HCT116 (cell line): ENCODE data around the gene SLC28A2. TPM values are rescaled to one million over a fixed set of nuclear protein-coding genes. Genes with fewer than 3 reads are reported as not detected.

ENCODE experiments used
- ATAC-seq: fragments of 200-7000 bp; cut with Tn5 transposase; 2 replicates; pipeline ENCODE4 v1.9.1; 2020; ENCODE audit warnings: mild to moderate bottlenecking, moderate library complexity
- BruUV-seq: library from RNA; stranded (reverse); fragments of 400-500 nt; replicated peaks from 2 replicates; lab custom pipeline; 2021; lab: Mats Ljungman, UMichigan
- CTCF ChIA-PET: fragments of 300-600 bp; sonication (Branson Sonifier 250); formaldehyde crosslinking; loops from one replicate; lab custom pipeline; 2021; ENCODE audit warnings: antibody characterized with exemption; lab: Charles Lee
- POLR2A ChIA-PET: fragments of 300-600, 350-600 bp; sonication (Branson Sonifier 250); formaldehyde crosslinking; loops from one replicate; lab custom pipeline; 2021; ENCODE audit warnings: antibody characterized with exemption; lab: Charles Lee
- RAD21 ChIA-PET, 2 experiments: fragments of 300-600 bp; sonication (Branson Sonifier 250); formaldehyde crosslinking; loops; one replicate each; lab custom pipeline; 2023; ENCODE audit warnings: low total read pairs in 2 of 2; ENCODE audit not compliant: uncharacterized antibody in 2 of 2, unreplicated experiment in 2 of 2, low non-redundant PET in 1 of 2; lab: Charles Lee
- DNase-seq: peaks from one replicate; pipeline ENCODE4 v3.0.0-alpha.2; 2010; ENCODE audit warnings: low read depth, low spot score
- H2AFZ ChIP-seq: fragments of 200-600 bp; shearing (Covaris generic), sonication (generic); 2 replicates; pipeline ENCODE4 v1.6.1; 2017; ENCODE audit warnings: low read depth, mixed run types, mixed read lengths, antibody characterized with exemption, low read length; ENCODE audit not compliant: poor library complexity, severe bottlenecking
- H3K27ac ChIP-seq: 2 replicates; pipeline ENCODE4 v1.5.1; 2012; ENCODE audit warnings: low read depth, low read length
- H3K27me3 ChIP-seq: fragments of 200-600 bp; sonication (generic); 2 replicates; pipeline ENCODE4 v1.6.1; 2016; ENCODE audit warnings: mixed run types, low read length, mixed read lengths; ENCODE audit not compliant: insufficient read depth
- H3K36me3 ChIP-seq, 2 experiments: fragments of 200-500 bp in 1 of 2; fragments of 200-600 bp in 1 of 2; sonication (Bioruptor generic) in 1 of 2; sonication (generic) in 1 of 2; 2 replicates each; pipeline versions ENCODE4 v1.5.1 to v1.6.1; 2014 to 2016; ENCODE audit warnings: low read length in 2 of 2, inconsistent platforms in 1 of 2, mixed read lengths in 1 of 2, mixed run types in 1 of 2; ENCODE audit not compliant: insufficient read depth in 2 of 2, control insufficient read depth in 1 of 2
- H3K4me1 ChIP-seq, 2 experiments: fragments of 200-600 bp in 1 of 2; sonication (generic) in 1 of 2; 2 replicates each; pipeline versions ENCODE4 v1.5.1 to v1.6.1; 2012 to 2017; ENCODE audit warnings: low read length in 2 of 2, inconsistent platforms in 1 of 2, mild to moderate bottlenecking in 1 of 2, mixed read lengths in 1 of 2, mixed run types in 1 of 2, moderate library complexity in 1 of 2; ENCODE audit not compliant: insufficient read depth in 2 of 2, control insufficient read depth in 1 of 2
- H3K4me2 ChIP-seq: fragments of 200-600 bp; sonication (generic); 2 replicates; pipeline ENCODE4 v1.6.1; 2017; ENCODE audit warnings: mixed run types, low read length, mixed read lengths
- H3K4me3 ChIP-seq, 2 experiments: fragments of 200-600 bp in 1 of 2; sonication (generic) in 1 of 2; replicated peaks in 1 of 2; 2 replicates each; pipeline ENCODE4 v1.5.1; 2011 to 2016; ENCODE audit warnings: low read length in 2 of 2, control low read depth in 1 of 2, low read depth in 1 of 2, mild to moderate bottlenecking in 1 of 2, mixed read lengths in 1 of 2, mixed run types in 1 of 2
- H3K79me2 ChIP-seq: fragments of 200-600 bp; sonication (generic); 2 replicates; pipeline ENCODE4 v1.6.1; 2017; ENCODE audit warnings: mild to moderate bottlenecking, mixed run types, low read length, moderate library complexity, mixed read lengths; ENCODE audit not compliant: insufficient read depth
- H3K9ac ChIP-seq: fragments of 200-600 bp; sonication (generic); 2 replicates; pipeline ENCODE4 v1.6.1; 2016; ENCODE audit warnings: low read length, mixed read lengths
- H3K9me2 ChIP-seq: fragments of 200-600 bp; sonication (generic), shearing (Covaris generic); 2 replicates; pipeline ENCODE4 v1.6.1; 2017; ENCODE audit warnings: mixed run types, mild to moderate bottlenecking, moderate library complexity; ENCODE audit not compliant: insufficient read depth
- H3K9me3 ChIP-seq, 2 experiments: fragments of 200-500 bp in 1 of 2; fragments of 200-600 bp in 1 of 2; sonication (Bioruptor generic) in 1 of 2; sonication (generic) in 1 of 2; 2 replicates each; pipeline ENCODE4 v1.6.1; 2014 to 2017; ENCODE audit warnings: low read length in 2 of 2, mixed read lengths in 2 of 2, inconsistent platforms in 1 of 2, low read depth in 1 of 2, mild to moderate bottlenecking in 1 of 2, mixed run types in 1 of 2, moderate library complexity in 1 of 2; ENCODE audit not compliant: control insufficient read depth in 1 of 2, insufficient read depth in 1 of 2
- H4K20me1 ChIP-seq: fragments of 200-600 bp; sonication (generic), shearing (Covaris generic); 2 replicates; pipeline ENCODE4 v1.6.1; 2017; ENCODE audit warnings: mixed run types, mild to moderate bottlenecking, moderate library complexity; ENCODE audit not compliant: insufficient read depth
- ATF3 ChIP-seq: IDR thresholded peaks from 2 replicates; pipeline ENCODE4 v1.6.1; 2012
- CBX3 ChIP-seq: IDR thresholded peaks from 2 replicates; pipeline ENCODE4 v1.6.1; 2012; ENCODE audit warnings: low read depth
- CEBPB ChIP-seq: IDR thresholded peaks from 2 replicates; pipeline ENCODE4 v1.6.1; 2012; ENCODE audit warnings: low read depth
- CTCF ChIP-seq, 3 experiments: fragments of 200-600 bp in 1 of 3; sonication (generic) in 1 of 3; IDR thresholded peaks in 2 of 3; conservative IDR thresholded peaks in 1 of 3; 2 replicates each; pipeline ENCODE4 v1.5.1; 2012 to 2017; ENCODE audit warnings: low read depth in 2 of 3, low read length in 2 of 3, antibody characterized with exemption in 1 of 3, borderline replicate concordance in 1 of 3, control low read depth in 1 of 3, mild to moderate bottlenecking in 1 of 3, mixed read lengths in 1 of 3, mixed run types in 1 of 3, moderate library complexity in 1 of 3; ENCODE audit not compliant: insufficient read depth in 1 of 3
- JUND ChIP-seq: IDR thresholded peaks from 2 replicates; pipeline ENCODE4 v1.6.1; 2012
- POLR2A ChIP-seq: IDR thresholded peaks from 2 replicates; pipeline ENCODE4 v1.7.0; 2011; ENCODE audit warnings: borderline replicate concordance; ENCODE audit not compliant: insufficient read depth, insufficient read length; ENCODE audit errors: extremely low read depth
- POLR2AphosphoS5 ChIP-seq: IDR thresholded peaks from 2 replicates; pipeline ENCODE4 v1.6.1; 2011; ENCODE audit warnings: mild to moderate bottlenecking, low read depth, low read length, moderate library complexity
- REST ChIP-seq: IDR thresholded peaks from 2 replicates; pipeline ENCODE4 v1.6.1; 2012; ENCODE audit warnings: low read depth
- SIN3A ChIP-seq: IDR thresholded peaks from 2 replicates; pipeline ENCODE4 v1.6.1; 2012; ENCODE audit warnings: low read depth
- TCF7L2 ChIP-seq: IDR thresholded peaks from 2 replicates; pipeline ENCODE4 v1.7.0; 2011; ENCODE audit warnings: borderline replicate concordance, inconsistent platforms; ENCODE audit not compliant: insufficient read depth, insufficient read length; ENCODE audit errors: extremely low read depth
- YY1 ChIP-seq: IDR thresholded peaks from 2 replicates; pipeline ENCODE4 v1.6.1; 2011; ENCODE audit warnings: low read length, low read depth, moderate library complexity, mild to moderate bottlenecking; ENCODE audit not compliant: insufficient replicate concordance; ENCODE audit errors: extremely low read depth
- intact Hi-C: fragments of 100-400 bp; cut with micrococcal nuclease; formaldehyde crosslinking; loops from 2 replicates; pipeline ENCODE4 v1.10.0; 2022
- total RNA-seq: library from RNA; stranded (reverse); gene quantifications from one replicate; pipeline ENCODE4 v1.2.1, GENCODE V29; 2021; ENCODE audit not compliant: unreplicated experiment

SLC28A2 gene
- total RNA-seq, 1 experiment from 2014 or later = not detected

DNA sequence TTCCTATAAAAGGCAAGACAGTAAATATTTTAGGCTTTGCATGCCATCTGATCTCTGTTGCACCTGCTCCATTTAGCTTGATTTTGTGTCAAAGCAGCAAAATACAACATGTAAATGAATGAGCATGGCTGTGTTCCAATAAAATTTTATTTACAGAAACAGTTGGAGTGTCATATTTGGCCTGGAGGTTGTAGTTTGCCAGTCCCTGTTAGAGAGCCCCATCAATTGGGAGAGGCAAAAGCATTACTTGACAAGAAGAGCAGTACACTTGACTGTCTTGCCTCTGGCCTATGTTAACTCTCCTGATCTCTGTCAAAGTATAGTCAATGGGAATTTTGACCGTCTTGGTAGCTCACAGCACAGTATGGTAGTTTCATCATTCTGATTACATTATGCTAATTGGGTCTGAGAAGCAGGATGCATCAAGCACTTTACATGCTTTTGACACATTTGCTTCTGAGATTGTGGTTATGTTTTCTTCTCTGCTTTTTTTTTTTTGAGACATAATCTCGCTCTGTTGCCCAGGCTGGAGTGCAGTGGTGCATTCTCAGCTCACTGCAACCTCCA, 35.4 kb downstream of the SLC28A2 start:
- Histone ChIP-seq H2AFZ (no peak overlapping the region), H3K9me2 (no peaks in the 10 kb centered on the region), H3K4me1 (no peaks in the 10 kb centered on the region), H3K4me2 (no peak overlapping the region), H3K36me3 (no peaks in the 10 kb centered on the region), H3K79me2 (no peaks in the 10 kb centered on the region), H3K9ac (no peak overlapping the region), H3K27me3 (peaks cover 5% of the 10 kb centered on the region; the same call in 1 of the 2 replicates), H4K20me1 (no peaks in the 10 kb centered on the region), H3K9me3 (no peaks in the 10 kb centered on the region), H3K4me3 (no peak overlapping the region), H3K27ac (no peak overlapping the region)
- ATAC-seq (no peak), DNase-seq (no peak)
- CTCF ChIA-PET = no interaction called here
- intact Hi-C loops = no loop called here
- POLR2A ChIA-PET = no interaction called here
- BruUV-seq = no TSS peak
- RAD21 ChIA-PET = no interaction called here
- TF ChIP-seq CTCF (IDR thresholded peaks at IDR 0.05 in 2 of 3, conservative IDR thresholded peaks at IDR 0.05 in 1 of 3; ENCODE audit: borderline replicate concordance in 1 of 3, insufficient read depth in 1 of 3, low read depth in 2 of 3, low read length in 2 of 3) (no peak), TCF7L2 (no peak)

DNA sequence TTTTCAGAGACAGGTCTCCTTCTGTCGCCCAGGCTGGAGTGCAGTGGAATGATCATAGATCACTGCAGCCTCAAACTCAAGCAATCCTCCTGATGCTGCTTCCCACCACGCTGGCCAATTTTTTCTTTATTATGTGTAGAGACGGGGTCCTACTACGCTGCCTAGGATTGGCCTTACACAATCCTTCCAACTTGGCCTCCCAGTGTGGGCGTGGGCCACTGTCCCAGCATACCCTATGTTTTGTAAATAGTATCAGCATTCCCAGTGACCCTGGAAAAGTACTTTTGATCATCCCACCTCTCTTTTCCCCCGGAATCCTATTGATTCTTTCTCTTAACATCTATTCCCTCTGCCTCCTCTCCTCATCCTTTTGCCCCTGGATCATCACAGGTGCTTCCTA, 36.9 kb downstream of the SLC28A2 start:
- Histone ChIP-seq H3K4me3 (no peak overlapping the region), H3K9ac (no peak overlapping the region), H3K4me2 (no peak overlapping the region), H3K4me1 (no peaks in the 10 kb centered on the region), H3K9me2 (no peaks in the 10 kb centered on the region), H3K9me3 (no peaks in the 10 kb centered on the region), H3K79me2 (no peaks in the 10 kb centered on the region), H2AFZ (no peak overlapping the region), H3K27ac (no peak overlapping the region), H3K36me3 (no peaks in the 10 kb centered on the region), H4K20me1 (no peaks in the 10 kb centered on the region), H3K27me3 (peaks cover 5% of the 10 kb centered on the region; the same call in 1 of the 2 replicates)
- intact Hi-C loops = no loop called here
- RAD21 ChIA-PET = no interaction called here
- ATAC-seq = no peak
- CTCF ChIA-PET = no interaction called here
- POLR2A ChIA-PET = interaction anchor here (1.2 kb wide), 1 partner anchor 10 kb away, joined by 3 read pairs; no protein-coding TSS in a partner anchor
- BruUV-seq = no TSS peak
- no peak for DNase-seq
- TF ChIP-seq ATF3 (no peak), REST (no peak), POLR2AphosphoS5 (no peak), CTCF (IDR thresholded peaks at IDR 0.05 in 2 of 3, conservative IDR thresholded peaks at IDR 0.05 in 1 of 3; ENCODE audit: borderline replicate concordance in 1 of 3, insufficient read depth in 1 of 3, low read depth in 2 of 3, low read length in 2 of 3) (no peak), CBX3 (no peak), JUND (no peak), POLR2A (no peak), SIN3A (no peak), CEBPB (no peak), YY1 (no peak)
